B cell (primary cell): ENCODE results near the gene ENPP7. TPM values are rescaled to one million over a fixed set of nuclear protein-coding genes. Genes with fewer than 3 reads are reported as not detected.

Experiments used
- ATAC-seq: fragments of 200-7000 bp; cut with Tn5 transposase; one replicate; pipeline ENCODE4 v1.10.0; 2021; ENCODE audit warnings: low read depth, mild to moderate bottlenecking, moderate number of reproducible peaks, moderate library complexity
- CTCF ChIA-PET: fragments of 350-600 bp; sonication (Branson Sonifier 250); formaldehyde crosslinking; loops from one replicate; lab custom pipeline; 2021; ENCODE audit warnings: antibody characterized with exemption, inconsistent platforms; lab: Charles Lee
- POLR2A ChIA-PET: fragments of 350-600 bp; sonication (Branson Sonifier 250); formaldehyde crosslinking; loops from one replicate; lab custom pipeline; 2021; ENCODE audit warnings: antibody characterized with exemption; lab: Charles Lee
- DNase-seq: peaks from one replicate; pipeline ENCODE4 v3.0.0; 2013
- H2AFZ ChIP-seq: 2 replicates; pipeline ENCODE4 v1.6.1; 2012; ENCODE audit warnings: mild to moderate bottlenecking, low read depth, low read length; ENCODE audit not compliant: insufficient read depth, poor library complexity, severe bottlenecking
- H3K27ac ChIP-seq, 2 donors: 1 replicate in 1 of 2; 2 replicates in 1 of 2; pipeline ENCODE4 v1.5.1; 2012 to 2013; ENCODE audit warnings: low read length in 2 of 2, mild to moderate bottlenecking in 2 of 2, moderate library complexity in 1 of 2
- H3K27me3 ChIP-seq, 4 experiments: fragments of 200-600 bp in 1 of 4; sonication (generic) in 1 of 4; replicated peaks in 1 of 4; 1 replicate in 2 of 4; 2 replicates in 2 of 4; pipeline versions ENCODE4 v1.6.1 to v1.7.0; 2013 to 2016; ENCODE audit warnings: low read length in 3 of 4, mild to moderate bottlenecking in 2 of 4, mixed read lengths in 1 of 4, moderate library complexity in 1 of 4; ENCODE audit not compliant: insufficient read depth in 4 of 4, control insufficient read depth in 3 of 4; ENCODE audit errors: control extremely low read depth in 1 of 4
- H3K36me3 ChIP-seq, 2 experiments: replicated peaks in 1 of 2; 1 replicate in 1 of 2; 2 replicates in 1 of 2; pipeline versions ENCODE4 v1.6.1 to v1.7.1; 2013; ENCODE audit warnings: low read length in 1 of 2; ENCODE audit not compliant: insufficient read depth in 2 of 2, control insufficient read depth in 1 of 2; ENCODE audit errors: control extremely low read depth in 1 of 2, extremely low read depth in 1 of 2
- H3K4me1 ChIP-seq, 2 donors: fragments of 200-600 bp in 1 of 2; sonication (generic) in 1 of 2; 1 replicate in 1 of 2; 2 replicates in 1 of 2; pipeline versions ENCODE4 v1.5.1 to v1.6.1; 2013 to 2017; ENCODE audit warnings: low read length in 2 of 2; ENCODE audit not compliant: control insufficient read depth in 2 of 2, insufficient read depth in 2 of 2
- H3K4me2 ChIP-seq: replicated peaks from 2 replicates; pipeline ENCODE3; 2012; ENCODE audit warnings: mild to moderate bottlenecking, low read depth, low read length; ENCODE audit not compliant: poor library complexity, severe bottlenecking
- H3K4me3 ChIP-seq, 5 experiments: fragments of 200-600 bp in 1 of 5; sonication (generic) in 1 of 5; 1 replicate in 3 of 5; 2 replicates in 2 of 5; pipeline versions ENCODE4 v1.5.1 to v1.7.0; 2011 to 2016; ENCODE audit warnings: low read length in 4 of 5, mild to moderate bottlenecking in 4 of 5, low read depth in 2 of 5, control low read depth in 1 of 5, moderate library complexity in 1 of 5; ENCODE audit not compliant: insufficient read depth in 1 of 5; ENCODE audit errors: control extremely low read depth in 1 of 5, extremely low read depth in 1 of 5
- H3K79me2 ChIP-seq: fragments of 200-600 bp; sonication (generic); one replicate; pipeline ENCODE4 v1.6.0; 2016; ENCODE audit warnings: low read length; ENCODE audit not compliant: control insufficient read depth, insufficient read depth
- H3K9ac ChIP-seq: fragments of 200-600 bp; sonication (generic); 2 replicates; pipeline ENCODE4 v1.6.1; 2017; ENCODE audit warnings: mild to moderate bottlenecking, low read length, moderate library complexity
- H3K9me3 ChIP-seq, 3 donors: one replicate each; pipeline versions ENCODE4 v1.6.1 to v1.7.1; 2013; ENCODE audit warnings: low read length in 2 of 3; ENCODE audit not compliant: control insufficient read depth in 2 of 3, insufficient read depth in 1 of 3; ENCODE audit errors: control extremely low read depth in 1 of 3
- H4K20me1 ChIP-seq: 2 replicates; pipeline ENCODE4 v1.6.0; 2012; ENCODE audit warnings: mild to moderate bottlenecking, low read length; ENCODE audit not compliant: insufficient read depth, control insufficient read depth, poor library complexity, severe bottlenecking
- H3K27ac Mint-ChIP-seq: one replicate; pipeline ENCODE4 v1.8.0; 2021; ENCODE audit warnings: mixed read lengths
- H3K27me3 Mint-ChIP-seq: one replicate; pipeline ENCODE4 v1.8.0; 2021; ENCODE audit warnings: mixed read lengths
- H3K4me1 Mint-ChIP-seq: one replicate; pipeline ENCODE4 v1.8.0; 2021; ENCODE audit warnings: mixed read lengths
- H3K4me3 Mint-ChIP-seq: one replicate; pipeline ENCODE4 v1.8.0; 2021; ENCODE audit warnings: mixed read lengths
- H3K9me3 Mint-ChIP-seq: one replicate; pipeline ENCODE4 v1.8.0; 2022; ENCODE audit warnings: mixed read lengths; ENCODE audit not compliant: insufficient read depth
- EZH2 ChIP-seq: IDR thresholded peaks from 2 replicates; pipeline ENCODE4 v1.6.1; 2012; ENCODE audit warnings: borderline replicate concordance, low read depth, mild to moderate bottlenecking, moderate library complexity, low read length; ENCODE audit not compliant: insufficient read depth, poor library complexity, severe bottlenecking
- WGBS: methylation state at CpG from one replicate; pipeline ENCODE4 v1.1.5; 2013; ENCODE audit warnings: missing lambda C conversion rate; ENCODE audit not compliant: insufficient coverage; 5-methylcytosine and 5-hydroxymethylcytosine counted together
- intact Hi-C: fragments of 100-400 bp; cut with micrococcal nuclease; formaldehyde crosslinking; loops from one replicate; pipeline ENCODE4 v1.10.0; 2022
- polyA plus RNA-seq: library from polyadenylated mRNA; depleted of rRNA; stranded (reverse); fragments of >200 nt; gene quantifications from 2 replicates; pipeline ENCODE4 v1.2.3, GENCODE V29; 2012
- total RNA-seq, 2 donors: library from RNA; stranded (reverse); fragments of 120-200 nt in 1 of 2; gene quantifications; 1 replicate in 1 of 2; 2 replicates in 1 of 2; pipeline versions ENCODE4 v1.2.3 to v1.2.4, GENCODE V29; 2013 to 2022
- TF ChIP-seq, protein P1 (sequence below): fragments of 200-600 bp; IDR thresholded peaks from one replicate; pipeline ENCODE4 v1.8.0; 2022; ENCODE audit warnings: antibody characterized with exemption, mild to moderate bottlenecking

ENPP7 gene
- total and polyA plus RNA-seq, 2 donors (not counting 1 experiment from before 2014, with no cell fraction given): 0.40 to 6.7 TPM

DNA sequence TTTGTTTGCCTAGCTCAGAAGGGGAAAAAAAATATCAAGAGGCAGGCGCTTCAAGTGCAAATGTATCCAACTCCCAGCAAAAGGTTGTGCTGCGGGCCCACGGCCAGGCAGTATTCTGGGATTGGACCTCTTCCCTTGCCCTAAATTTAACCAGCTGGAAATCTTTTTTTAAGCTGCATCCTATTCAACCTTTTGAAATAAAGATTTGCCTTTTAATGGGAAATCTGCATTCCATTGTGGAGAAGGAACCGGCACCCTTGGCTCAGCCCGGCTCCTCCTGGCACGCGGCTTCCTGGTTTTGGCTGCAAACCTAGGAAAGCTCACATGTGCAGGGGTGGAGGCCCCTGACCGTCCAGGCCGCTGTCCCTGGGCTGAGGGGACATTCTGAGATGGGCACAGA lies 38.8 kb upstream of the ENPP7 start:
- Mint-ChIP-seq H3K27ac (no peak overlapping the region), H3K4me3 (no peak overlapping the region)
- CTCF ChIA-PET: no interaction called here

DNA sequence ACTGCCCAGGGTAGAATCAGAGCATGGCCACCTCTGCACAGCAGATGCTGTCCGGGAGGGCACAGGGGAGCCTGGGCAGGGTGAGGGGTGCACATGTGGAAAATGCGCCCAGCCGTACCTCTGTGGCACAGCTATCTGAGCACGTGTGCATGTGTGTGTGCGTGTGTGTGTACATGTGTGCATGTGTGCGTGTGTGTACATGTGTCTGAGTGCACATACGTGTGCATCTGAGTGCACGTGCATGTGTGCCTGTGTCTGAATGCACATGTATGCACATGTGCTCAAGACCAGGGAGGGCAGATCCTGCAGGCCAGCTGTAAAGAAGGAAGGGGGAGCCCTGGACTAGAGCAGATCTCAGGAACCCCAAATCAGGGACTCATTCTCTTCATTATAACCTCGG lies 37.3 kb upstream of the ENPP7 start:
- no peaks in the 10 kb centered on the region for H3K36me3 ChIP-seq
- no peaks in the 10 kb centered on the region for H3K4me1 ChIP-seq
- no peak overlapping the region for H3K4me3 ChIP-seq
- H3K27ac ChIP-seq: no peak overlapping the region
- WGBS: 74% methylated on average over 8 of the region's 9 CpGs
- Mint-ChIP-seq H3K4me3 (no peak overlapping the region), H3K4me1 (peaks cover 5% of the 10 kb centered on the region), H3K27me3 (peaks cover 43% of the 10 kb centered on the region), H3K9me3 (no peaks in the 10 kb centered on the region), H3K27ac (no peak overlapping the region)
- no peak overlapping the region for H2AFZ ChIP-seq
- H3K4me2 ChIP-seq: no peak overlapping the region
- TF ChIP-seq EZH2: no peak
- TF ChIP-seq, protein P1, sequence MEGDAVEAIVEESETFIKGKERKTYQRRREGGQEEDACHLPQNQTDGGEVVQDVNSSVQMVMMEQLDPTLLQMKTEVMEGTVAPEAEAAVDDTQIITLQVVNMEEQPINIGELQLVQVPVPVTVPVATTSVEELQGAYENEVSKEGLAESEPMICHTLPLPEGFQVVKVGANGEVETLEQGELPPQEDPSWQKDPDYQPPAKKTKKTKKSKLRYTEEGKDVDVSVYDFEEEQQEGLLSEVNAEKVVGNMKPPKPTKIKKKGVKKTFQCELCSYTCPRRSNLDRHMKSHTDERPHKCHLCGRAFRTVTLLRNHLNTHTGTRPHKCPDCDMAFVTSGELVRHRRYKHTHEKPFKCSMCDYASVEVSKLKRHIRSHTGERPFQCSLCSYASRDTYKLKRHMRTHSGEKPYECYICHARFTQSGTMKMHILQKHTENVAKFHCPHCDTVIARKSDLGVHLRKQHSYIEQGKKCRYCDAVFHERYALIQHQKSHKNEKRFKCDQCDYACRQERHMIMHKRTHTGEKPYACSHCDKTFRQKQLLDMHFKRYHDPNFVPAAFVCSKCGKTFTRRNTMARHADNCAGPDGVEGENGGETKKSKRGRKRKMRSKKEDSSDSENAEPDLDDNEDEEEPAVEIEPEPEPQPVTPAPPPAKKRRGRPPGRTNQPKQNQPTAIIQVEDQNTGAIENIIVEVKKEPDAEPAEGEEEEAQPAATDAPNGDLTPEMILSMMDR: no peak
- no peaks in the 10 kb centered on the region for H4K20me1 ChIP-seq
- DNase-seq (no peak), ATAC-seq (no peak)
- no peak overlapping the region for H3K9ac ChIP-seq
- H3K79me2 ChIP-seq: no peaks in the 10 kb centered on the region
- H3K27me3 ChIP-seq: peaks cover 0 to 46% (median 3%) of the 10 kb centered on the region in 4 experiments
- H3K9me3 ChIP-seq: peaks cover 0 to 4% (median 0%) of the 10 kb centered on the region in 3 donors
- CTCF ChIA-PET: interaction anchor here (1.0 kb wide), 1 partner anchor 8 kb away, joined by 3 read pairs; no protein-coding TSS in a partner anchor
- intact Hi-C loops: no loop called here
- POLR2A ChIA-PET: no interaction called here

More for the DNA sequence above, 38.8 kb upstream of the ENPP7 start:
- H3K36me3 ChIP-seq: no peaks in the 10 kb centered on the region
- Mint-ChIP-seq H3K27me3 (peaks cover 38% of the 10 kb centered on the region), H3K9me3 (no peaks in the 10 kb centered on the region), H3K4me1 (peaks cover 2% of the 10 kb centered on the region)
- H3K9me3 ChIP-seq: peaks cover 0 to 4% (median 0%) of the 10 kb centered on the region in 3 donors
- POLR2A ChIA-PET: no interaction called here
- no peaks in the 10 kb centered on the region for H3K4me1 ChIP-seq
- H3K4me2 ChIP-seq: no peak overlapping the region
- ATAC-seq (no peak), DNase-seq (no peak)
- H3K27me3 ChIP-seq: peaks cover 0 to 39% (median 0%) of the 10 kb centered on the region in 4 experiments
- no peaks in the 10 kb centered on the region for H4K20me1 ChIP-seq
- no peak overlapping the region for H3K4me3 ChIP-seq
- WGBS: 91% methylated on average over 8 of the region's 9 CpGs
- TF ChIP-seq EZH2: no peak
- TF ChIP-seq, protein P1: no peak
- intact Hi-C loops: no loop called here
- H2AFZ ChIP-seq: no peak overlapping the region
- no peak overlapping the region for H3K9ac ChIP-seq
- H3K79me2 ChIP-seq: no peaks in the 10 kb centered on the region
- no peak overlapping the region for H3K27ac ChIP-seq
